Adrenal gland (tissue), 5 donors: ENCODE data around the gene CCDC146.

Experiments
- POLR2A ChIP-seq, 2 donors: fragments of 450-650 bp; IDR thresholded peaks; one replicate each; pipeline ENCODE4 v1.6.1; 2017; ENCODE audit warnings: antibody characterized with exemption in 2 of 2, mild to moderate bottlenecking in 2 of 2, moderate library complexity in 1 of 2
- TF ChIP-seq, protein P1 (sequence below), 6 experiments: fragments of 450-650 bp in 4 of 6; fragments of 200-600 bp in 2 of 6; sonication (generic) in 1 of 6; IDR thresholded peaks; 1 replicate in 5 of 6; 2 replicates in 1 of 6; pipeline versions ENCODE4 v1.5.1 to v1.8.0; 2016 to 2021; ENCODE audit warnings: antibody characterized with exemption in 6 of 6, mild to moderate bottlenecking in 2 of 6, moderate library complexity in 1 of 6
- donor health status: DM: no; HTN: no; CAD: no.

DNA sequence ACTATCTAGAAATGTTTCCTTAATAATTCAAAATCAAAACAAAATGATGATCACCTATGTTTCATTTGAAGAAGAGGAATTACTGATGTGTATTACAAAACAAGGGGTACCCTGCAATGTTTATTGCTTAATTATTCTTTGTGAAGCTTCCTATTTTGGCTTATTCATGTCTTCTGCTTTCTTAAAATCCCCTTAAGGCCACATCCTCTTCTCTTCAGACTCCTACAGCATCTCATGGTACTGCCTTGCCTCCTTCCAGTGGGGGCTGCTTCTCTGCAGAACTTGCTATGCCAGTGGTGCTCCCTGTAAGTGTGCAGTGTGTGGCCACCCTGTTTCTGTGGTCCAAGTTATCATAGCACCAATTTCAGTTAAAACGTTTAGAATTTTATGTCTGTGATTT lies 35.0 kb downstream of the CCDC146 start:
- TF ChIP-seq, protein P1, sequence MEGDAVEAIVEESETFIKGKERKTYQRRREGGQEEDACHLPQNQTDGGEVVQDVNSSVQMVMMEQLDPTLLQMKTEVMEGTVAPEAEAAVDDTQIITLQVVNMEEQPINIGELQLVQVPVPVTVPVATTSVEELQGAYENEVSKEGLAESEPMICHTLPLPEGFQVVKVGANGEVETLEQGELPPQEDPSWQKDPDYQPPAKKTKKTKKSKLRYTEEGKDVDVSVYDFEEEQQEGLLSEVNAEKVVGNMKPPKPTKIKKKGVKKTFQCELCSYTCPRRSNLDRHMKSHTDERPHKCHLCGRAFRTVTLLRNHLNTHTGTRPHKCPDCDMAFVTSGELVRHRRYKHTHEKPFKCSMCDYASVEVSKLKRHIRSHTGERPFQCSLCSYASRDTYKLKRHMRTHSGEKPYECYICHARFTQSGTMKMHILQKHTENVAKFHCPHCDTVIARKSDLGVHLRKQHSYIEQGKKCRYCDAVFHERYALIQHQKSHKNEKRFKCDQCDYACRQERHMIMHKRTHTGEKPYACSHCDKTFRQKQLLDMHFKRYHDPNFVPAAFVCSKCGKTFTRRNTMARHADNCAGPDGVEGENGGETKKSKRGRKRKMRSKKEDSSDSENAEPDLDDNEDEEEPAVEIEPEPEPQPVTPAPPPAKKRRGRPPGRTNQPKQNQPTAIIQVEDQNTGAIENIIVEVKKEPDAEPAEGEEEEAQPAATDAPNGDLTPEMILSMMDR (IDR thresholded peaks at IDR 0.05) = no peak
- no peak for TF ChIP-seq POLR2A (IDR thresholded peaks at IDR 0.05)
